ENCODE measurements around the gene ARHGEF19.
"Not testable (repeated sequence)": the region's sequence is repeated elsewhere in the genome, so short reads cannot be mapped to it uniquely, and the experiment has no call there.

The ARHGEF19 gene

DNA sequence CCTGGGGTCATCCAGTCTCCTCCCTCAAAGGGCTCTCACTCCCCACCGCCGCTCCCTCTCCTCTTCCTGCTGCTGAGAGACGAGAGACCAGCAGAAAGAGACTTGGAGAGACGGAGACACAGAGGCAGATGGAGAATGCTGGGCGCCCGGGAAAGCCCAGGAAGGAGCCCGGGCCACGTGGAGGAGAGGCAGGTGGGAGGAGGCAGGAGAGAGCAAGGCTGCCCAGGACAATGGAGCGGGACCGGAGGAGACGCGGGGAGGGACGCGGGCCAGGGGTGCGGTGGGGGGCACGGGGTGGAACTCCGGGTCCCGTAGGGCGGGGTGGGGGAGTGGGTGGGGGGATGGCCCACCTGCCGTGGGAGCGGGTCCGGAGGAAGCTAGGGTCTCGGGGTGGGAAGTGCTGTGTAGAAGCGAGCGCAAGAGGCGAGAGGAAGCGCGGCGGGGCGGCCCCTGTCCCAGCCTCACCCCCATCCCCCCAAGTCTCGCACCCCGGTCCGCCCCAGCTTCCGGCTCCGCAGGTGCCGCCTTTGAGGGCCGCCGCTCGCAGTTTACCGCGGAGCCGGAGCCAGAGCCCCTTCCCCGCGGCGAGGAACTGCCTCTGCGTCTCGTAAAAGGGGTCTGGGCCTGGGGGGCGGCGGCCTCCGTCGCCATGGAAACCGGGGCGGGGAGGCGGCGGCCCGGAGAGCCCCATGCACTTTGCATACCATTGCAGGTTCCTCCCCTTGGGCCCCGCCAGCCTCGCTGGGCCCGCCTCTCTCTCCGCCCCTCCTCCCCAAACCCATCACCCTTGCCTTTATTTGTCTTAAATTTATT is 44.9 kb downstream of the ARHGEF19 start:
- no peak for DNase-seq (ENCODE audit: low read depth)
- no peak for TF ChIP-seq CTCF (IDR thresholded peaks at IDR 0.05; ENCODE audit: low read depth, low read length, missing control alignments)
- peak overlapping the region; percentile 57 for H3K4me3 ChIP-seq (ENCODE audit: low read depth, low read length)

GRCh38 chr1:16166117-16166516 is 46.3 kb downstream of the ARHGEF19 start:
- no peak for TF ChIP-seq CTCF (IDR thresholded peaks at IDR 0.05; ENCODE audit: low read depth, low read length, missing control alignments)
- H3K4me3 ChIP-seq (ENCODE audit: low read depth, low read length), result no peak overlapping the region

DNA sequence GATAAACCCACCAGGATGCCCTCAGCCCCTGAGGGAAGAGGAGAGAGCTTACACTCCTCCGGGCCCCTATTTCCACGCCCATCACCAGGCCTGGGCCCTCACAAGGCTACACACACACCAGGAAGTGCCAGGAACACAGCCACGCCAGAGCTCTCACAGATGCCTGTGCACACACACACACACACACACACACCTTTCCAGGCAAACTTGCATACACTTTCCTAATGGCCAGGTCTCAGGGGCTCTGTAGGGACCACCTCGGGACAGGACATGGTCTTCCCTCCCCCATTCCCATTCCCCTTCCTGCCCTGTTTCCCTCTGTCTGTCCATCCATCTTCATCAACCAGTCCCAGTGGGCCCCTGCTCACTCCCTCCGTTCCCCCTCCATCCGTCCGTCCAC is 46.9 kb downstream of the ARHGEF19 start:
- no peak for DNase-seq (ENCODE audit: low read depth)
- TF ChIP-seq CTCF (IDR thresholded peaks at IDR 0.05; ENCODE audit: low read depth, low read length, missing control alignments), result no peak
- no peak overlapping the region for H3K4me3 ChIP-seq (ENCODE audit: low read depth, low read length)

More at GRCh38 chr1:16166117-16166516, 46.3 kb downstream of the ARHGEF19 start:
- no peak for DNase-seq (ENCODE audit: low read depth)

DNA sequence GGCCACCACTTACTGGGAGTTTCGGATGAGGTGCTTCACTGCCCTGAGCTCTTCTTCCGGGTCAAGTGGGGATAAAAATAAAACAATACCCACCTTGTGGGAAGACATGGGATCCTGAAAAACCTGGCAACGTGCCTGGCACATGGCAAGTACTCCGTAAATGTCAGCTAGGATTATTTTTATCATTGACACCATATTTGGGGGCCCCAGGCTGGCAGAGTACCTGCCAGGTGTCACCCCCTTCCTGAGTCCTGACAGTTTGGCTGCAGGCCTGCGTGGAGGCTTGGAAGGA is 47.4 kb downstream of the ARHGEF19 start:
- no peak overlapping the region for H3K4me3 ChIP-seq (ENCODE audit: low read depth, low read length)
- no peak for DNase-seq (ENCODE audit: low read depth)
- TF ChIP-seq CTCF (IDR thresholded peaks at IDR 0.05; ENCODE audit: low read depth, low read length, missing control alignments), result no peak

GRCh38 chr1:16164213-16165072 is 48.0 kb downstream of the ARHGEF19 start:
- TF ChIP-seq CTCF (IDR thresholded peaks at IDR 0.05; ENCODE audit: low read depth, low read length, missing control alignments), result no peak
- H3K4me3 ChIP-seq (ENCODE audit: low read depth, low read length), result no peak overlapping the region
- DNase-seq (ENCODE audit: low read depth), result no peak

DNA sequence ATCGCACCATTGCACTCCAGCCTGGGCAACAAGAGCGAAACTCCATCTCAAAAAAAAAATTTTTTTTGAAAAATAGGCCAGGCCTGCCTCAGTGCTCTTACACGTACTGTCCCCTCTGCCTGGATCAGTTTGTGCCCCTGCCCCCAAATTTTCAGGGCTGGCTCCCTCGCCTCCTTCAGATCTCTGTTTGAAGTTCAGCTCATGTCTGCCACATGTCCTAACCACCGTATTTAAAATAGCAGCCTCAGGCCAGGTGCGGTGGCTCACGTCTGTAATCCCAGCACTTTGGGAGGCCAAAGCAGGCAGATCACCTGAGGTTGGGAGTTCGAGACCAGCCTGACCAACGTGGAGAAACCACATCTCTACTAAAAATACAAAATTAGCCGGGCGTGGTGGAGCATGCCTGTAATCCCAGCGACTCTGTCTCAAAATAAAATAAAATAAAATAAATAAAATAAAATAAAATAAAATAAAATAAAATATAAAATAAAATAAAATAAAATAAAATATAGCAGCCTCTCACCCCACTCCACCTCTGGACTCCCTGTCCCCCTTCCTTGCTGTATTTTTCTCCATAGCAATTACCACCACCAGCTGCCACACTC is 48.7 kb downstream of the ARHGEF19 start:
- not testable (repeated sequence) for H3K4me3 ChIP-seq (ENCODE audit: low read depth, low read length); DNase-seq (ENCODE audit: low read depth)

DNA sequence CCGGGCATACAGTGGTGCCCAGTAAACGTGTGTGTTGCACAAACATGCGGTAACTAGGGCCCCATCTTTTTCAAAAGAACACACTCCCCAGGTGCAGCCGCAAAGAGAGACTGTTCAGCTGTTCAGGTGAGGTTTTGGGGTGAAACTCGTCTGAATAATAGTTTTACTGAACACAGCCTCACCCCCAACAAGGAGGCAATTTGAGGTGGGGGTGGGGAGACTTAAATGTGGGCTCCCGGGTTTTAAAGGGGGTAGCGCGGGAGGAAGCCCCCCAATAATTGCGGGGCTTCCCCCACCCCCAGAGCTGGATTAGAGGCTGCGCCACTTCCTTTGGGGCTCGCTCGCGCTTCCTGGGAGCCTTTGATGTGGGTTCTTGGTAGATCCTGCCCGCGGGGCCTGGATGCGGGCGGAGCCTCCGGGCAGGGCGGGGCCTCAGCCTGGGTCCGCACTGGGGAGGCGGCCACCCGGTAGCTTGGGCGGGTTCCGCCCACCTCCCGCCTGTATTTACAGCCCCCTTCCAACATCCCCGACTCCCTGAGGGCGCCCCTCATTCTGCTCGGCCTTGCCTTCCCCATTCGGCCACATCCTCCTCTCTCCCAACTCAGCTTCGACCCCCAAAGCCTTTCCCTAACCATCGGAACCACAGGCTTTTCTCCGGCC is 50.2 kb downstream of the ARHGEF19 start:
- TF ChIP-seq CTCF (IDR thresholded peaks at IDR 0.05; ENCODE audit: low read depth, low read length, missing control alignments), result no peak
- DNase-seq (ENCODE audit: low read depth), result no peak
- no peak overlapping the region for H3K4me3 ChIP-seq (ENCODE audit: low read depth, low read length)
